Erythroblast (primary cell): ENCODE data around the gene ZNF585A.

ENCODE experiments used
- GATA1 ChIP-seq: IDR thresholded peaks from 2 replicates; pipeline ENCODE4 v1.6.1; 2011; ENCODE audit warnings: low read depth, mild to moderate bottlenecking, control low read depth, low read length, moderate library complexity
- POLR2A ChIP-seq: IDR thresholded peaks from 2 replicates; pipeline ENCODE4 v1.6.1; 2011; ENCODE audit warnings: mild to moderate bottlenecking, low read length

- TF ChIP-seq POLR2A (no peak), GATA1 (no peak)
Observed at GRCh38 chr19:37217480-37217774, 44.9 kb upstream of the ZNF585A start.
